Smooth muscle cell (in vitro differentiated cells): ENCODE measurements around the gene EML1. TPM values are rescaled to one million over a fixed set of nuclear protein-coding genes. Genes with fewer than 3 reads are reported as not detected.
"Not testable (repeated sequence)": the region's sequence is repeated elsewhere in the genome, so short reads cannot be mapped to it uniquely, and the experiment has no call there.

ENCODE experiments used
- DNase-seq: peaks from one replicate; lab custom pipeline; 2025; ENCODE audit not compliant: unreplicated experiment; lab: John Stamatoyannopoulos, UW
- H2AFZ ChIP-seq: fragments of 200-600 bp; sonication (generic); 2 replicates; pipeline ENCODE4 v1.6.0; 2016; ENCODE audit warnings: antibody characterized with exemption, low read depth, mild to moderate bottlenecking
- H3F3A ChIP-seq: fragments of 200-600 bp; sonication (generic); 2 replicates; pipeline ENCODE4 v1.6.0; 2017; ENCODE audit warnings: antibody characterized with exemption, low read depth
- H3K27ac ChIP-seq: fragments of 200-600 bp; sonication (generic); 2 replicates; pipeline ENCODE4 v1.5.1; 2016; ENCODE audit warnings: low read depth, mild to moderate bottlenecking
- H3K27me3 ChIP-seq: fragments of 200-600 bp; sonication (generic); 2 replicates; pipeline ENCODE4 v1.6.1; 2016; ENCODE audit warnings: low read depth, mild to moderate bottlenecking
- H3K36me3 ChIP-seq: fragments of 200-600 bp; sonication (generic); 2 replicates; pipeline ENCODE4 v1.5.1; 2016; ENCODE audit warnings: low read depth
- H3K4me1 ChIP-seq: fragments of 200-600 bp; sonication (generic); 2 replicates; pipeline ENCODE4 v1.5.1; 2016; ENCODE audit warnings: low read depth
- H3K4me2 ChIP-seq: fragments of 200-600 bp; sonication (generic); 2 replicates; pipeline ENCODE4 v1.6.0; 2016; ENCODE audit warnings: mild to moderate bottlenecking
- H3K4me3 ChIP-seq: fragments of 200-600 bp; sonication (generic); 2 replicates; pipeline ENCODE4 v1.5.1; 2016; ENCODE audit warnings: mild to moderate bottlenecking
- H3K79me2 ChIP-seq: fragments of 200-600 bp; sonication (generic); 2 replicates; pipeline ENCODE4 v1.6.0; 2016; ENCODE audit warnings: low read depth, mild to moderate bottlenecking
- H3K9ac ChIP-seq: fragments of 200-600 bp; sonication (generic); 2 replicates; pipeline ENCODE4 v1.6.0; 2016; ENCODE audit warnings: low read depth
- H3K9me3 ChIP-seq: fragments of 200-600 bp; sonication (generic); replicated peaks from 2 replicates; pipeline ENCODE4 v1.5.1; 2016; ENCODE audit warnings: low read depth
- H4K20me1 ChIP-seq: fragments of 200-600 bp; sonication (generic); 2 replicates; pipeline ENCODE4 v1.6.0; 2016; ENCODE audit warnings: low read depth
- WGBS: methylation state at CpG from one replicate; pipeline ENCODE4 v1.1.7; 2016; ENCODE audit warnings: low lambda C conversion rate; 5-methylcytosine and 5-hydroxymethylcytosine counted together
- polyA plus RNA-seq: library from polyadenylated mRNA; unstranded; fragments of >200 nt; fragmentation: Nextera tagmentation; extraction: Ambion mirVana; gene quantifications from 2 replicates; pipeline ENCODE4 v1.2.1, GENCODE V29; 2016
- total RNA-seq: library from RNA; depleted of rRNA; stranded (reverse); fragments of >200 nt; gene quantifications from 2 replicates; pipeline ENCODE4 v1.2.3, GENCODE V29; 2014
- TF ChIP-seq, protein P1 (sequence below): fragments of 200-600 bp; sonication (generic); IDR thresholded peaks from 2 replicates; pipeline ENCODE4 v1.5.1; 2017; ENCODE audit warnings: borderline replicate concordance, mild to moderate bottlenecking, antibody characterized with exemption; ENCODE audit not compliant: insufficient read depth, poor library complexity, severe bottlenecking

Gene EML1
- total and polyA plus RNA-seq, 2 experiments from 2014 or later, result 13.0 to 31.2 TPM

DNA sequence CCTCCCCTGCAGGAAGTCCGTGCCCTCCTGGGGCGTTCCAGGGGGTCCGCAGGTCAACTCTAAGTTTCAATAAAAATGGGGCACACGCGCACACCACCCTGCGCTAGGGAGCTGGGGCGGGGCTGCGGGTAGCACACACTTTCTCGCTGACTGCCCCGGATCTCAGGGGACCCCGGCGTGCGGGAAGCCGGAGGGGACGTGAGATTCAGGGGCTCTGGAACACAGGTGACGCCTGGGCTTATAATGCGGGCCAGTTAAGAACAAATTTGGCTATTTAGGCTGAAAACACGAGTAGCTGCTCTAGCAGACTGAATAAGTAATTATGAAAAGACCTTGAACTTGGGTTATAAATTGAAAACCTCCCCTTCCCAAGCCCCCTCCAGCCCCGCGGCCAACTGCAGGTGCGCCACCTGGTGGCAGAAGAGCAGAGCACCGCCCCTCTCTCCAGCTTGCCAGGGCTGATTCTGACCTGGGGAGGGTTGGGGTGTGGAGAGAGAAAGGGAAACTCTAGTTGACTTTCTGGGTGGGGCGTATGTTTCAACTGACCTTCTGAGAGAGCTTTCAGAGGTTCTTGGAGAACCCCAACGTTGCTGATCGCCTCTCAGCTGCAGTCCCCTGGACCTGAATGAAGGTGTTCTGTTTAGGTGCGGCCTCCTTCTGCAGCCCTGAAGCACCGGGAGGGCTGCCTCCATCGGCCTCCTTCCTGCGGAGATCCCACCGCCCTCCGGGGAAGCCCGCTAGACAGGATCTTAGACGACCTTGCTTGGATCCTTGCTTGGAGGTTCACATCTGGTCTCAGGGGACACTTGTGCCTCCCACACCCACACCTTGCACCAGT is 153.7 kb downstream of the EML1 start:
- no peak overlapping the region for H2AFZ ChIP-seq
- H3K4me3 ChIP-seq, result no peak overlapping the region
- no peak for DNase-seq
- no peaks in the 10 kb centered on the region for H3K4me1 ChIP-seq
- H3K27me3 ChIP-seq, result no peaks in the 10 kb centered on the region
- H3F3A ChIP-seq, result no peaks in the 10 kb centered on the region
- no peak overlapping the region for H3K9ac ChIP-seq
- 47% methylated on average over 33 of the region's 33 CpGs for WGBS
- H3K79me2 ChIP-seq, result no peaks in the 10 kb centered on the region
- H3K9me3 ChIP-seq, result no peaks in the 10 kb centered on the region
- H3K27ac ChIP-seq, result no peak overlapping the region
- H4K20me1 ChIP-seq, result no peaks in the 10 kb centered on the region
- H3K4me2 ChIP-seq, result no peak overlapping the region
- TF ChIP-seq, protein P1, sequence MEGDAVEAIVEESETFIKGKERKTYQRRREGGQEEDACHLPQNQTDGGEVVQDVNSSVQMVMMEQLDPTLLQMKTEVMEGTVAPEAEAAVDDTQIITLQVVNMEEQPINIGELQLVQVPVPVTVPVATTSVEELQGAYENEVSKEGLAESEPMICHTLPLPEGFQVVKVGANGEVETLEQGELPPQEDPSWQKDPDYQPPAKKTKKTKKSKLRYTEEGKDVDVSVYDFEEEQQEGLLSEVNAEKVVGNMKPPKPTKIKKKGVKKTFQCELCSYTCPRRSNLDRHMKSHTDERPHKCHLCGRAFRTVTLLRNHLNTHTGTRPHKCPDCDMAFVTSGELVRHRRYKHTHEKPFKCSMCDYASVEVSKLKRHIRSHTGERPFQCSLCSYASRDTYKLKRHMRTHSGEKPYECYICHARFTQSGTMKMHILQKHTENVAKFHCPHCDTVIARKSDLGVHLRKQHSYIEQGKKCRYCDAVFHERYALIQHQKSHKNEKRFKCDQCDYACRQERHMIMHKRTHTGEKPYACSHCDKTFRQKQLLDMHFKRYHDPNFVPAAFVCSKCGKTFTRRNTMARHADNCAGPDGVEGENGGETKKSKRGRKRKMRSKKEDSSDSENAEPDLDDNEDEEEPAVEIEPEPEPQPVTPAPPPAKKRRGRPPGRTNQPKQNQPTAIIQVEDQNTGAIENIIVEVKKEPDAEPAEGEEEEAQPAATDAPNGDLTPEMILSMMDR, result peak; percentile 96
- H3K36me3 ChIP-seq, result no peaks in the 10 kb centered on the region

DNA sequence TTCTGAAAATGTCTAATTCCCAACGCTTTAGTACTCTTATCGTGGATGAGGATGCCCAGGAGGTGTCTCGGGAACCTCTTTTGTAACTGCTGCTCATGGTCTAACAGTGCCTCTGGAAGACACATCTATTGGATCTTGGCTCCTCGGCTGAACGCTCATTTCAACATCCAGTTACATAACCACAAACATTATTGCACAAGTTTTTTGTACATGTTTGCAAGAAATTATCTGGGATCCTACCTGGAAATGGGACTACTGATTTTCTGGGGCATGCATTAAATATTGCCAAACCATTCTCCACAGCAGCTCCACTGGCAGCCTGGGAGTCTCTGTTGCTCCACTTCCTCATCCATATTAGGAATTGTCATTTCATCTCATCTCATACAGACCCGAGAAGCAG is 154.5 kb downstream of the EML1 start:
- no peak overlapping the region for H3K4me3 ChIP-seq
- no peak overlapping the region for H3K9ac ChIP-seq
- H3K4me1 ChIP-seq, result no peaks in the 10 kb centered on the region
- H3K9me3 ChIP-seq, result no peaks in the 10 kb centered on the region
- no peak for DNase-seq
- H3K36me3 ChIP-seq, result no peaks in the 10 kb centered on the region
- no peak overlapping the region for H3K4me2 ChIP-seq
- H3K79me2 ChIP-seq, result no peaks in the 10 kb centered on the region
- no peaks in the 10 kb centered on the region for H3F3A ChIP-seq
- WGBS, result 83% methylated on average over 6 of the region's 6 CpGs
- no peaks in the 10 kb centered on the region for H4K20me1 ChIP-seq
- H3K27me3 ChIP-seq, result no peaks in the 10 kb centered on the region
- no peak overlapping the region for H2AFZ ChIP-seq
- no peak overlapping the region for H3K27ac ChIP-seq
- TF ChIP-seq, protein P1, result no peak

DNA sequence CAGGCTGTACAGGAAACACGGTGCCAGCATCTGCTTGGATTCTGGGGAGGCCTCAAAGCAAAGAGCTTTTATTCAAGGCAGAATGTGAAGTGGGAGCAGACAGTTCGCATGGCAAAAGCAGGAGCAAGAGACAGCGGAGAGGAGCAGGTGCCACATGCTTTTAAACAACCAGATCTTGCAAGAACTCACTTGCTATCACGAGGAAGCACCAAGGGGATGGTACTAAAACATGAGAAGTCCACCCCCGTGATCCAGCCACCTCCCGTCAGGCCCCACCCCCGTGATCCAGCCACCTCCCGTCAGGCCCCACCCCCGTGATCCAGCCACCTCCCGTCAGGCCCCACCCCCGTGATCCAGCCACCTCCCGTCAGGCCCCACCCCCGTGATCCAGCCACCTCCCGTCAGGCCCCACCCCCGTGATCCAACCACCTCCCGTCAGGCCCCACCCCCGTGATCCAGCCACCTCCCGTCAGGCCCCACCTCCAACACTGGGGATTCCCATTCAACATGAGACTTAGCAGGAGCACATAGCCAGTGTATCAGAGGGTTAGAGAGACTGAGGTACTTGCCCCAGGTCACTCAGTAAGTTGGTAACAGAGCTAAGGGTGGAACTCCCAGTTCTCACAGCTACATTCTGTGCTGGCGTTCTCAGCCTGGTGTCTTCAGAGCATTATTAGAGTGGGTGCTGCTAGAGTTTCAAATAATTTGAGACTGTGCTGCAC is 156.0 kb downstream of the EML1 start:
- H3F3A ChIP-seq, H3K4me1 ChIP-seq, H3K4me3 ChIP-seq, DNase-seq, H3K27ac ChIP-seq, H3K36me3 ChIP-seq, H3K9me3 ChIP-seq, H3K4me2 ChIP-seq, H2AFZ ChIP-seq, H3K27me3 ChIP-seq, H4K20me1 ChIP-seq, H3K9ac ChIP-seq, H3K79me2 ChIP-seq: not testable (repeated sequence)
- 65% methylated on average over 12 of the region's 19 CpGs for WGBS

DNA sequence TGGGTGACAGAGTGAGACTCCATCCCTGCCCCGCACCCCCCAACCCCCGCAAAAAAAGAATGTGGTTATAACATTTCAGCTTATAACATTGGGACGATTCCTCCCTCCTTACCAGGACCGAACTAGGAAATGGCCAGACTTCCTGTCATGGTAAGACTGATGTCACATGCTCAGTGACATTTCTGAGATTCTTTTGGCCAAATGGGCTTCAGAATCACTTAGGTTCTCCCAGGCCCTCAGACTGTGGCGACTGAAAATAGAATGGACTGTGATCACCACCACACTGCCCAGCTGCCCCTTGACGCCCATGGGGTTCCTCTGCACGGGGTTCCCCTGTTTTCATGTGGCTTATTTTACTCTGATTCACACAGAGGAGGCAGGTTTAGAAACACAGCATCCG is 157.0 kb downstream of the EML1 start:
- TF ChIP-seq, protein P1, result no peak
- H3F3A ChIP-seq, result no peaks in the 10 kb centered on the region
- no peak overlapping the region for H3K4me2 ChIP-seq
- no peaks in the 10 kb centered on the region for H3K79me2 ChIP-seq
- H4K20me1 ChIP-seq, result no peaks in the 10 kb centered on the region
- no peak overlapping the region for H3K27ac ChIP-seq
- no peak overlapping the region for H3K4me3 ChIP-seq
- 65% methylated on average over 8 of the region's 8 CpGs for WGBS
- no peak for DNase-seq
- H3K27me3 ChIP-seq, result no peaks in the 10 kb centered on the region
- H3K36me3 ChIP-seq, result no peaks in the 10 kb centered on the region
- H3K9me3 ChIP-seq, result no peaks in the 10 kb centered on the region
- H3K4me1 ChIP-seq, result no peaks in the 10 kb centered on the region
- no peak overlapping the region for H2AFZ ChIP-seq
- H3K9ac ChIP-seq, result no peak overlapping the region
